Activated CD8-positive, alpha-beta T cell treated with anti-CD3 and anti-CD28 coated beads, Interleukin-2, amount 10 ng/mL, durations not matched to agents 7 days and 5 days (primary cell): ENCODE measurements around the gene CHMP2A. TPM values are rescaled to one million over a fixed set of nuclear protein-coding genes. Genes with fewer than 3 reads are reported as not detected.

Experiments
- ATAC-seq: fragments of 150-1000 bp; cut with Tn5 transposase; one replicate; pipeline ENCODE4 v1.10.0; 2021; ENCODE audit warnings: moderate library complexity
- CTCF ChIA-PET: fragments of 350-600 bp; sonication (Branson Sonifier 250); formaldehyde crosslinking; loops from one replicate; lab custom pipeline; 2021; ENCODE audit warnings: antibody characterized with exemption; lab: Charles Lee
- POLR2A ChIA-PET: fragments of 350-600 bp; sonication (Branson Sonifier 250); formaldehyde crosslinking; loops from one replicate; lab custom pipeline; 2021; ENCODE audit warnings: antibody characterized with exemption; lab: Charles Lee
- DNase-seq: peaks from one replicate; pipeline ENCODE4 v3.0.0-alpha.2; 2020
- H3K27ac Mint-ChIP-seq: one replicate; pipeline ENCODE4 v1.8.0; 2021; ENCODE audit warnings: mild to moderate bottlenecking, mixed read lengths
- H3K27me3 Mint-ChIP-seq: one replicate; pipeline ENCODE4 v1.8.0; 2021; ENCODE audit warnings: low read depth, mixed read lengths
- H3K36me3 Mint-ChIP-seq: one replicate; pipeline ENCODE4 v1.8.0; 2021; ENCODE audit warnings: low read depth, mixed read lengths
- H3K4me1 Mint-ChIP-seq: one replicate; pipeline ENCODE4 v1.8.0; 2021; ENCODE audit warnings: low read depth, mixed read lengths
- H3K4me3 Mint-ChIP-seq: one replicate; pipeline ENCODE4 v1.8.0; 2021; ENCODE audit warnings: mild to moderate bottlenecking, mixed read lengths
- H3K9me3 Mint-ChIP-seq: one replicate; pipeline ENCODE4 v1.8.0; 2022; ENCODE audit warnings: mixed read lengths; ENCODE audit not compliant: insufficient read depth
- total RNA-seq, 2 experiments: library from RNA; stranded (reverse); gene quantifications; one replicate each; pipeline ENCODE4 v1.2.3, GENCODE V29; 2021

CHMP2A gene
- total RNA-seq, 2 experiments from 2014 or later, result 108 to 114 TPM

DNA sequence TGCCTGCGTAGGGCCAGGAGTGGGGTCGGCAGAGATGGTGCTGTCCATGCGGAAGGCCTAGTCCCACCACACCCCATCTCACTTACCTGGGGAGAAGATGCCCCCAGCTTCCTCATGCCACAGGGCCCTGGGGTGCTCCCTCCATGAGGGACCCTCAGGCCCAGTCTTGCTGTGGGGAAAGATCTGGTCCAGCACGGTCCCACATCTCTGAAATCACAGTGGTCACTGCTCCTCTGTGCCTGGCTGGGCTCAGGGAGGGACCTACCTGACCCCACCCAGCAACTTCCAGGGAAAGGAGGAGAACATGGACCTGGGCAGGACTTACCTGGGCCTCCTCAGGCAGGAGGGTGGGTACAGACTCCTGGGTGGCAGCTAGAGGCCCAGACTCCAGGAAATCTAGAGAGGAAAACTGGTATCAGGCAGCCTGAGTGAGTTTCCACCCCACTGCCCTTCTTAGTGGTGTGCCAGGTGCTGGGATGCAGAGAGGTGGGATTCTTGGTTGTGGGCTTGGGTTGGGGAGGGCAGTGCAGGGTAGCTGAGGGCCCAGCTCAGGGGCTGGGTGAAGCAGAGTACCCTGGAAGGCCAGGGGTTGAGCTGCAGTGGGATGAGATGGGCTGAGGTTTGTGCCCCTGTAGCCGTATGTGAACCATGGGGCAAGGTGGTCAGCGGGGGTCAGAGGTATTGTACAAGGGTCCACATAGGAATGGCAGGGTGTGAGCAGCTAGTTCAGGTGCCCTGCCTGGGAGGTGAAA, 14.5 kb upstream of the CHMP2A start:
- Mint-ChIP-seq H3K9me3 (no peaks in the 10 kb centered on the region), H3K27ac (no peak overlapping the region), H3K27me3 (no peaks in the 10 kb centered on the region), H3K4me3 (no peak overlapping the region), H3K4me1 (peaks cover 35% of the 10 kb centered on the region), H3K36me3 (peaks cover 35% of the 10 kb centered on the region)
- ChIA-PET POLR2A (interaction anchor here (1.4 kb wide), 1 partner anchor 8 kb away, joined by 4 read pairs; no protein-coding TSS in a partner anchor), CTCF (interaction anchor here (1.3 to 1.4 kb wide), 2 partner anchors 50 to 55 kb away, joined by 3 read pairs; partner anchors contain the start of gene ZBTB45)
- DNase-seq (peak; percentile 18), ATAC-seq (no peak)

- ATAC-seq (no peak), DNase-seq (no peak)
- CTCF ChIA-PET, result interaction anchor here (0.7 to 1.4 kb wide), 3 partner anchors 9 to 54 kb away, joined by 3 to 6 read pairs (median 3); partner anchors contain the start of gene ZBTB45
- Mint-ChIP-seq H3K4me3 (no peak overlapping the region), H3K27me3 (no peaks in the 10 kb centered on the region), H3K9me3 (no peaks in the 10 kb centered on the region), H3K27ac (no peak overlapping the region), H3K4me1 (peaks cover 36% of the 10 kb centered on the region), H3K36me3 (peaks cover 35% of the 10 kb centered on the region)
- POLR2A ChIA-PET, result interaction anchor here (0.6 kb wide), 1 partner anchor 9 kb away, joined by 3 read pairs; no protein-coding TSS in a partner anchor
Observed at GRCh38 chr19:58568453-58569130, 13.7 kb upstream of the CHMP2A start.

- peaks cover 36% of the 10 kb centered on the region for H3K36me3 Mint-ChIP-seq
- no peak for DNase-seq
- H3K4me3 Mint-ChIP-seq, result no peak overlapping the region
- POLR2A ChIA-PET, result interaction anchor here (0.9 kb wide), 1 partner anchor 53 kb away, joined by 3 read pairs; no protein-coding TSS in a partner anchor
- H3K27ac Mint-ChIP-seq, result no peak overlapping the region
- no peak for ATAC-seq
- H3K27me3 Mint-ChIP-seq, result no peaks in the 10 kb centered on the region
- CTCF ChIA-PET, result interaction anchor here (1.4 to 1.8 kb wide), 2 partner anchors 12 to 46 kb away, joined by 4 to 5 read pairs; partner anchors contain the start of gene ZBTB45
- H3K9me3 Mint-ChIP-seq, result no peaks in the 10 kb centered on the region
- H3K4me1 Mint-ChIP-seq, result peaks cover 41% of the 10 kb centered on the region
Observed at GRCh38 chr19:58566989-58567388, 12.1 kb upstream of the CHMP2A start.

- ATAC-seq, result no peak
- no peaks in the 10 kb centered on the region for H3K27me3 Mint-ChIP-seq
- H3K27ac Mint-ChIP-seq, result peak overlapping the region; percentile 90
- H3K36me3 Mint-ChIP-seq, result peaks cover 29% of the 10 kb centered on the region
- ChIA-PET POLR2A (interaction anchor here (2.1 to 2.7 kb wide), 2 partner anchors 19 to 44 kb away, joined by 11 to 14 read pairs; partner anchors contain the start of genes TRIM28 and ZBTB45), CTCF (interaction anchor here (1.0 kb wide), 1 partner anchor 44 kb away, joined by 3 read pairs; the partner anchor contains the start of gene ZBTB45)
- H3K4me1 Mint-ChIP-seq, result peaks cover 61% of the 10 kb centered on the region
- no peak for DNase-seq
- H3K4me3 Mint-ChIP-seq, result peak overlapping the region; percentile 81
- H3K9me3 Mint-ChIP-seq, result no peaks in the 10 kb centered on the region
Observed at GRCh38 chr19:58563823-58564222, 8.9 kb upstream of the CHMP2A start.

DNA sequence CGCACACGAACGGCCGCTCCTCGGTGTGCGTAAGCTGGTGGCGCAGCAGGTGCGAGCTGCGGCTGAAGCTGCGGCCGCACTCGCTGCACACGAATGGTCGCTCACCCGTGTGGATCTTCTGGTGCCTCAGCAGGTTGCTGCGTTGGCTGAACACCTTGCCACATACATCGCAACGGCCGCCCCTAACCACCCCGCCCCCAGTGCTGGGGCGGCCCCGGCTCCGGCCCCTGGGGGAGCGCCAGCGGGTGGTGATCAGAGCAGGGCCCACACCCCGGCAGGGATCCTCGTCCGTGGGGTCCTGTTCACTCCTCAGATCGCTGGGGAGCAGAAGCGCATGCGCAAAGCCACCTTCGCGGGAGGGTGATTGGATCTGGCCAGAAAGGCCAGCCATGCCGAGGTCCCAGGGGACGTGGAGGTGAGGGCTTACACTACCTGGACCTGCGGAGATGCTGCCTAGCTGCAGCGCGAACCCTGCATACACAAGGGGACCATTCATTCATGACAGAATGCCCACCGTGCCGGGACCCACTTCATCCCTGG, 8.2 kb upstream of the CHMP2A start:
- Mint-ChIP-seq H3K4me1 (peaks cover 54% of the 10 kb centered on the region), H3K4me3 (peak overlapping the region; percentile 81), H3K27me3 (no peaks in the 10 kb centered on the region), H3K27ac (peak overlapping the region; percentile 90), H3K9me3 (no peaks in the 10 kb centered on the region), H3K36me3 (peaks cover 28% of the 10 kb centered on the region)
- DNase-seq (peak; percentile 50), ATAC-seq (no peak)
- ChIA-PET POLR2A (interaction anchor here (0.6 to 2.7 kb wide), 7 partner anchors 9 to 44 kb away, joined by 3 to 14 read pairs (median 11); partner anchors contain the start of genes CHMP2A, TRIM28 and ZBTB45), CTCF (interaction anchor here (1.3 to 5.3 kb wide), 3 partner anchors 13 to 43 kb away, joined by 5 to 27 read pairs (median 8); partner anchors contain the start of gene ZBTB45)

DNA sequence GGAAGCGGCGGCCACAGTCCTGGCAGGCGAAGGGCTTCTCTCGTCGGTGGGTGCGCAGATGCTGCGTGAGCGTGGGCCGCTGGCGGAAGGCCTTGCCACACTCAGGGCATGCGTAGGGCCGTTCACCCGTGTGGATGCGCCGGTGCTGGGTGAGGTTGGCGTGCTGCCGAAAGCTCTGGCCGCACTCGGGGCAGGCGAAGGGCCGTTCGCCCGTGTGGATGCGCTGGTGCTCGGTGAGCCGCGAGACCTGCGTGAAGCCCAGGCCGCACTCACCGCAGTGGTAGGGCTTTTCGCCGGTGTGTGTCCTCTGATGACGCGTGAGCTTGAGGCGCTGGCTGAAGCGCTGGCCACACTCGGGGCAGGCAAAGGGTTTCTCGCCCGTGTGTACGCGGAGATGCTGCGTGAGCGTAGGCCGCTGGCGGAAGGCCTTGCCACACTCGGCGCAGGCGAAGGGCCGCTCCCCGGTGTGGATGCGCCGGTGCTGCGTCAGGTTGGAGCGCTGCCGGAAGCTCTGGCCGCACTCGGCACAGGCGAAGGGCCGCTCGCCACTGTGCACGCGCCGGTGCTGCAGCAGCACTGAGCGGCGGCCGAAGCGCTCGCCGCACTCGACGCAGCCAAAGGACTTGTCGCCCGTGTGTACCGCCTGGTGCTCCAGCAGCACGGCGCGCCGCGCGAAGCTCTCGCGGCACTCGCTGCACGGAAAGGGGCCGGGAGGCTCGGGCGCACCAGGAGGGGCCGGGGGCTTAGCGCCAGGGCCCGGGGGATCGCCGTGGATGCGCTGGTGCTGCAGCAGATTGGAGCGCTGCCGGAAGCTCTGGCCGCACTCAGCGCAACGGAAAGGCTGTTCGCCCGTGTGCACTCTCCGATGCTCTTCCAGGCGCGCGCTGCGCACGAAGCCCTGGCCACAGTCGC, 7.5 kb upstream of the CHMP2A start:
- Mint-ChIP-seq H3K27me3 (no peaks in the 10 kb centered on the region), H3K9me3 (no peaks in the 10 kb centered on the region), H3K4me3 (peak overlapping the region; percentile 81), H3K27ac (peak overlapping the region; percentile 90), H3K36me3 (peaks cover 31% of the 10 kb centered on the region), H3K4me1 (peaks cover 53% of the 10 kb centered on the region)
- ChIA-PET POLR2A (interaction anchor here (0.6 to 2.7 kb wide), 7 partner anchors 9 to 43 kb away, joined by 3 to 14 read pairs (median 11); partner anchors contain the start of genes CHMP2A, TRIM28 and ZBTB45), CTCF (interaction anchor here (0.7 to 5.3 kb wide), 5 partner anchors 13 to 144 kb away, joined by 3 to 27 read pairs (median 5); partner anchors contain the start of gene ZBTB45)
- ATAC-seq (peak; percentile 2), DNase-seq (peak; percentile 59)

- ChIA-PET POLR2A (interaction anchor here (1.0 to 2.7 kb wide), 6 partner anchors 8 to 42 kb away, joined by 4 to 14 read pairs (median 12); partner anchors contain the start of genes CHMP2A and ZBTB45), CTCF (interaction anchor here (0.7 to 5.3 kb wide), 4 partner anchors 20 to 143 kb away, joined by 3 to 27 read pairs (median 6); partner anchors contain the start of gene ZBTB45)
- no peaks in the 10 kb centered on the region for H3K27me3 Mint-ChIP-seq
- no peak for ATAC-seq
- H3K9me3 Mint-ChIP-seq, result no peaks in the 10 kb centered on the region
- DNase-seq, result no peak
- peaks cover 60% of the 10 kb centered on the region for H3K4me1 Mint-ChIP-seq
- H3K4me3 Mint-ChIP-seq, result peak overlapping the region; percentile 81
- H3K36me3 Mint-ChIP-seq, result peaks cover 37% of the 10 kb centered on the region
- peak overlapping the region; percentile 90 for H3K27ac Mint-ChIP-seq
Observed at GRCh38 chr19:58561373-58562121, 6.6 kb upstream of the CHMP2A start.

DNA sequence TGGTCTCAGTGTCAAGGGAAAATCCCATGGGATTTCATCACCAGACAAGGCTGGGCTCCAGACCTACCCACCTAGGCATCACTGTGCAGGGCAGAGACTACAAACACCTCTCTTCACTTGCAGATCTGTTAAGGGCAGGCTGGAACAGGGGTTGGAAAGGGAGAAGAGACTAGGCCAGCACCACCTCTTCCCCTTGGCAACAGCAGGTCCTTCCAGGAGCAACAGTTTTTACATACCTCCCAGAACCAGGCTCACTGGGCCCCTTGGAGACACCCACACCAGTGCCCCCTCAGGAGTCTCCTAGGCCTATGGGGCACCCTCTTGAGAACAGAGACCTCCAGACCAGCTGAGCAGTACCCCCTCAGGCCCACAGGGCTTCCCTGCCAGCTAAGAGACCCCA, 6.0 kb upstream of the CHMP2A start:
- Mint-ChIP-seq H3K4me1 (peaks cover 66% of the 10 kb centered on the region), H3K27ac (peak overlapping the region; percentile 99)

DNA sequence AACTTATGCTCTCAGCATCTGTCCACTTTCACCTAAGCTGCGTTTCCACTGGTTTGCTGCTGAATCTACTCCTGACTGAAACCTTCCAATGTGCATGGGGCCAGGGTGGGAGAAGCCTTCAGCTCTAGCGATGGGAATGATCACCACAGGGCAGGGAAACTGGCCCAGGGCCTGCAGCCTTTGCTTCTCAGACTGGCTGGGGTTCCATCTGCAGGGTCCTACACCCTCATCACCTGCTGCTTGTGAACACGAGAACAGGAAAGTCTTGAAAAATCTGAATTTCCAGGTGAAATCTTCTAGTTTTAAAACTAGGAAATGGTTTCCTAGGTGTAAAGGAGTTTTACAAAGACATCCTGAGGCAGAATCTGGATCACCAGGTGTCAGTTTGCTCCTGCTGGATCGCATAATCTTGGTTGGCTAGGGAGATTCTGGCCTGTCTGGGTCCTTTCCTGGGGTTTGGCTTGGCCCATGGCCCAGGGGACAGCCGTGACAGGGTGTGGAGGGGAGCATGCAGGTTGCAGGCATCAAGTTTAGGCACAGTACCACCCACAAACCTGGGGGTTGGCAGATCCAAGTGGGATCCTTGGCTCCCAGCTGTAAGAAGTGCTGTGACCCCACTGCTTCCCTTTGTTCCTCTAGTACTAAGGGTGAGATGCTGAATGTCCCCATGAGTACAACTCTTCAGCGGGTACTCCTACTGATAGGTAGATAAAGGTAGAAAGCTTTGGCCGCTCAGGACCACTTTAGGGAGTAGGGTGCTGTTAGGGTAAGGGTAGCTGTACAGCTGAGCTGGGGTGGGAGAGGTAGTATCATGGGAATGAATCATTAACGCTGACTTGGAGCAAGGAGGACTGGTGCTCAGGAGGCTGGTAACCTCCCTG, 5.3 kb upstream of the CHMP2A start:
- ATAC-seq (no peak), DNase-seq (no peak)
- no peaks in the 10 kb centered on the region for H3K27me3 Mint-ChIP-seq
- peaks cover 45% of the 10 kb centered on the region for H3K36me3 Mint-ChIP-seq
- H3K4me1 Mint-ChIP-seq, result peaks cover 69% of the 10 kb centered on the region
- H3K4me3 Mint-ChIP-seq, result peak overlapping the region; percentile 96
- POLR2A ChIA-PET, result interaction anchor here (1.0 to 1.4 kb wide), 3 partner anchors 8 to 17 kb away, joined by 3 to 8 read pairs (median 4); partner anchors contain the start of gene TRIM28
- CTCF ChIA-PET, result interaction anchor here (1.0 to 5.3 kb wide), 5 partner anchors 8 to 46 kb away, joined by 3 to 27 read pairs (median 3); partner anchors contain the start of gene ZBTB45
- H3K27ac Mint-ChIP-seq, result peak overlapping the region; percentile 99
- H3K9me3 Mint-ChIP-seq, result no peaks in the 10 kb centered on the region

More for the DNA sequence above, 6.0 kb upstream of the CHMP2A start:
- H3K36me3 Mint-ChIP-seq, result peaks cover 39% of the 10 kb centered on the region
- ATAC-seq (no peak), DNase-seq (no peak)
- H3K27me3 Mint-ChIP-seq, result no peaks in the 10 kb centered on the region
- H3K4me3 Mint-ChIP-seq, result peak overlapping the region; percentile 96
- ChIA-PET POLR2A (interaction anchor here (1.0 to 2.7 kb wide), 4 partner anchors 7 to 41 kb away, joined by 4 to 14 read pairs (median 12); partner anchors contain the start of genes CHMP2A and ZBTB45), CTCF (interaction anchor here (1.2 to 5.3 kb wide), 2 partner anchors 41 to 47 kb away, joined by 4 to 27 read pairs; partner anchors contain the start of gene ZBTB45)
- H3K9me3 Mint-ChIP-seq, result no peaks in the 10 kb centered on the region
